B cell (primary cell): ENCODE measurements around the gene KCNJ10. TPM values are rescaled to one million over a fixed set of nuclear protein-coding genes. Genes with fewer than 3 reads are reported as not detected.

Source experiments
- ATAC-seq: fragments of 200-7000 bp; cut with Tn5 transposase; one replicate; pipeline ENCODE4 v1.10.0; 2021; ENCODE audit warnings: low read depth, mild to moderate bottlenecking, moderate number of reproducible peaks, moderate library complexity
- CTCF ChIA-PET: fragments of 350-600 bp; sonication (Branson Sonifier 250); formaldehyde crosslinking; loops from one replicate; lab custom pipeline; 2021; ENCODE audit warnings: antibody characterized with exemption, inconsistent platforms; lab: Charles Lee
- POLR2A ChIA-PET: fragments of 350-600 bp; sonication (Branson Sonifier 250); formaldehyde crosslinking; loops from one replicate; lab custom pipeline; 2021; ENCODE audit warnings: antibody characterized with exemption; lab: Charles Lee
- DNase-seq: peaks from one replicate; pipeline ENCODE4 v3.0.0; 2013
- H2AFZ ChIP-seq: 2 replicates; pipeline ENCODE4 v1.6.1; 2012; ENCODE audit warnings: mild to moderate bottlenecking, low read depth, low read length; ENCODE audit not compliant: insufficient read depth, poor library complexity, severe bottlenecking
- H3K27ac ChIP-seq, 2 donors: 1 replicate in 1 of 2; 2 replicates in 1 of 2; pipeline ENCODE4 v1.5.1; 2012 to 2013; ENCODE audit warnings: low read length in 2 of 2, mild to moderate bottlenecking in 2 of 2, moderate library complexity in 1 of 2
- H3K27me3 ChIP-seq, 4 experiments: fragments of 200-600 bp in 1 of 4; sonication (generic) in 1 of 4; replicated peaks in 1 of 4; 1 replicate in 2 of 4; 2 replicates in 2 of 4; pipeline versions ENCODE4 v1.6.1 to v1.7.0; 2013 to 2016; ENCODE audit warnings: low read length in 3 of 4, mild to moderate bottlenecking in 2 of 4, mixed read lengths in 1 of 4, moderate library complexity in 1 of 4; ENCODE audit not compliant: insufficient read depth in 4 of 4, control insufficient read depth in 3 of 4; ENCODE audit errors: control extremely low read depth in 1 of 4
- H3K36me3 ChIP-seq, 2 experiments: replicated peaks in 1 of 2; 1 replicate in 1 of 2; 2 replicates in 1 of 2; pipeline versions ENCODE4 v1.6.1 to v1.7.1; 2013; ENCODE audit warnings: low read length in 1 of 2; ENCODE audit not compliant: insufficient read depth in 2 of 2, control insufficient read depth in 1 of 2; ENCODE audit errors: control extremely low read depth in 1 of 2, extremely low read depth in 1 of 2
- H3K4me1 ChIP-seq, 2 donors: fragments of 200-600 bp in 1 of 2; sonication (generic) in 1 of 2; 1 replicate in 1 of 2; 2 replicates in 1 of 2; pipeline versions ENCODE4 v1.5.1 to v1.6.1; 2013 to 2017; ENCODE audit warnings: low read length in 2 of 2; ENCODE audit not compliant: control insufficient read depth in 2 of 2, insufficient read depth in 2 of 2
- H3K4me2 ChIP-seq: replicated peaks from 2 replicates; pipeline ENCODE3; 2012; ENCODE audit warnings: mild to moderate bottlenecking, low read depth, low read length; ENCODE audit not compliant: poor library complexity, severe bottlenecking
- H3K4me3 ChIP-seq, 5 experiments: fragments of 200-600 bp in 1 of 5; sonication (generic) in 1 of 5; 1 replicate in 3 of 5; 2 replicates in 2 of 5; pipeline versions ENCODE4 v1.5.1 to v1.7.0; 2011 to 2016; ENCODE audit warnings: low read length in 4 of 5, mild to moderate bottlenecking in 4 of 5, low read depth in 2 of 5, control low read depth in 1 of 5, moderate library complexity in 1 of 5; ENCODE audit not compliant: insufficient read depth in 1 of 5; ENCODE audit errors: control extremely low read depth in 1 of 5, extremely low read depth in 1 of 5
- H3K79me2 ChIP-seq: fragments of 200-600 bp; sonication (generic); one replicate; pipeline ENCODE4 v1.6.0; 2016; ENCODE audit warnings: low read length; ENCODE audit not compliant: control insufficient read depth, insufficient read depth
- H3K9ac ChIP-seq: fragments of 200-600 bp; sonication (generic); 2 replicates; pipeline ENCODE4 v1.6.1; 2017; ENCODE audit warnings: mild to moderate bottlenecking, low read length, moderate library complexity
- H3K9me3 ChIP-seq, 3 donors: one replicate each; pipeline versions ENCODE4 v1.6.1 to v1.7.1; 2013; ENCODE audit warnings: low read length in 2 of 3; ENCODE audit not compliant: control insufficient read depth in 2 of 3, insufficient read depth in 1 of 3; ENCODE audit errors: control extremely low read depth in 1 of 3
- H4K20me1 ChIP-seq: 2 replicates; pipeline ENCODE4 v1.6.0; 2012; ENCODE audit warnings: mild to moderate bottlenecking, low read length; ENCODE audit not compliant: insufficient read depth, control insufficient read depth, poor library complexity, severe bottlenecking
- H3K27ac Mint-ChIP-seq: one replicate; pipeline ENCODE4 v1.8.0; 2021; ENCODE audit warnings: mixed read lengths
- H3K27me3 Mint-ChIP-seq: one replicate; pipeline ENCODE4 v1.8.0; 2021; ENCODE audit warnings: mixed read lengths
- H3K4me1 Mint-ChIP-seq: one replicate; pipeline ENCODE4 v1.8.0; 2021; ENCODE audit warnings: mixed read lengths
- H3K4me3 Mint-ChIP-seq: one replicate; pipeline ENCODE4 v1.8.0; 2021; ENCODE audit warnings: mixed read lengths
- H3K9me3 Mint-ChIP-seq: one replicate; pipeline ENCODE4 v1.8.0; 2022; ENCODE audit warnings: mixed read lengths; ENCODE audit not compliant: insufficient read depth
- CTCF ChIP-seq: fragments of 200-600 bp; IDR thresholded peaks from one replicate; pipeline ENCODE4 v1.8.0; 2022; ENCODE audit warnings: antibody characterized with exemption, mild to moderate bottlenecking
- EZH2 ChIP-seq: IDR thresholded peaks from 2 replicates; pipeline ENCODE4 v1.6.1; 2012; ENCODE audit warnings: borderline replicate concordance, low read depth, mild to moderate bottlenecking, moderate library complexity, low read length; ENCODE audit not compliant: insufficient read depth, poor library complexity, severe bottlenecking
- WGBS: methylation state at CpG from one replicate; pipeline ENCODE4 v1.1.5; 2013; ENCODE audit warnings: missing lambda C conversion rate; ENCODE audit not compliant: insufficient coverage; 5-methylcytosine and 5-hydroxymethylcytosine counted together
- intact Hi-C: fragments of 100-400 bp; cut with micrococcal nuclease; formaldehyde crosslinking; loops from one replicate; pipeline ENCODE4 v1.10.0; 2022
- polyA plus RNA-seq: library from polyadenylated mRNA; depleted of rRNA; stranded (reverse); fragments of >200 nt; gene quantifications from 2 replicates; pipeline ENCODE4 v1.2.3, GENCODE V29; 2012
- total RNA-seq, 2 donors: library from RNA; stranded (reverse); fragments of 120-200 nt in 1 of 2; gene quantifications; 1 replicate in 1 of 2; 2 replicates in 1 of 2; pipeline versions ENCODE4 v1.2.3 to v1.2.4, GENCODE V29; 2013 to 2022

The KCNJ10 gene
- total and polyA plus RNA-seq, 2 donors (not counting 1 experiment from before 2014, with no cell fraction given) = not detected

GRCh38 chr1:160089883-160090282 lies 19.9 kb upstream of the KCNJ10 start:
- no peak for TF ChIP-seq EZH2
- no peak for TF ChIP-seq CTCF
- Histone ChIP-seq H3K27me3 (no peaks in the 10 kb centered on the region), H3K9me3 (no peaks in the 10 kb centered on the region), H3K4me2 (no peak overlapping the region), H3K36me3 (peaks cover 3 to 71% of the 10 kb centered on the region in 2 experiments), H3K4me3 (no peak overlapping the region), H3K27ac (no peak overlapping the region), H4K20me1 (peaks cover 41% of the 10 kb centered on the region), H3K79me2 (peaks cover 3% of the 10 kb centered on the region), H3K4me1 (no peaks in the 10 kb centered on the region), H2AFZ (no peak overlapping the region), H3K9ac (no peak overlapping the region)
- Mint-ChIP-seq H3K27me3 (no peaks in the 10 kb centered on the region), H3K9me3 (no peaks in the 10 kb centered on the region), H3K27ac (no peak overlapping the region), H3K4me3 (no peak overlapping the region), H3K4me1 (peaks cover 3% of the 10 kb centered on the region)
- CTCF ChIA-PET = no interaction called here
- DNase-seq (no peak), ATAC-seq (no peak)
- WGBS = 100% methylated on average over 1 of the region's 3 CpGs
- POLR2A ChIA-PET = no interaction called here
- intact Hi-C loops = loop anchor here (10.0 kb wide), 1 partner anchor 1305 kb away; no protein-coding TSS in a partner anchor

- ChIA-PET POLR2A (interaction anchor here (0.9 kb wide), 1 partner anchor 11 kb away, joined by 3 read pairs; the partner anchor contains the start of gene IGSF8), CTCF (interaction anchor here (0.7 to 8.9 kb wide), 15 partner anchors 9 to 289 kb away, joined by 3 to 112 read pairs (median 22); partner anchors contain the start of genes IGSF8, KCNJ10 and PEX19)
- TF ChIP-seq EZH2 = no peak
- TF ChIP-seq CTCF = no peak
- Histone ChIP-seq H3K79me2 (no peaks in the 10 kb centered on the region), H3K4me1 (peaks cover 6 to 9% of the 10 kb centered on the region in 2 donors), H3K4me2 (no peak overlapping the region), H3K27ac (no peak overlapping the region), H3K4me3 (no peak overlapping the region), H4K20me1 (peaks cover 15% of the 10 kb centered on the region), H3K36me3 (peaks cover 0 to 46% of the 10 kb centered on the region in 2 experiments), H3K9ac (no peak overlapping the region), H2AFZ (no peak overlapping the region), H3K27me3 (peaks cover 0 to 12% (median 8%) of the 10 kb centered on the region in 4 experiments), H3K9me3 (peaks cover 0 to 4% (median 0%) of the 10 kb centered on the region in 3 donors)
- no peak for DNase-seq
- intact Hi-C loops = no loop called here
- H3K4me1 Mint-ChIP-seq = peaks cover 12% of the 10 kb centered on the region
- H3K9me3 Mint-ChIP-seq = no peaks in the 10 kb centered on the region
- H3K27me3 Mint-ChIP-seq = peaks cover 10% of the 10 kb centered on the region
- peak overlapping the region; percentile 34 for H3K27ac Mint-ChIP-seq
- no peak overlapping the region for H3K4me3 Mint-ChIP-seq
- WGBS = over 99% methylated on average over 9 of the region's 12 CpGs
- no peak for ATAC-seq
Observed at GRCh38 chr1:160087118-160087662, 17.2 kb upstream of the KCNJ10 start.
